Neuronal stem cell (in vitro differentiated cells): ENCODE data around the gene PTPRE.
A peak's percentile ranks its signal among the peaks of the same experiment; 100 is the strongest.

Source experiments
- DNase-seq: peaks from one replicate; pipeline ENCODE4 v3.0.0-alpha.2; 2013; ENCODE audit warnings: low spot score
- H2AFZ ChIP-seq: one replicate; pipeline ENCODE4 v1.6.1; 2013; ENCODE audit warnings: mild to moderate bottlenecking, low read length, inconsistent platforms
- H2AK5ac ChIP-seq: 2 replicates; pipeline ENCODE4 v1.6.1; 2013; ENCODE audit warnings: low read depth, mild to moderate bottlenecking, inconsistent platforms, low read length, moderate library complexity, mixed read lengths
- H2BK120ac ChIP-seq: 2 replicates; pipeline ENCODE4 v1.6.1; 2013; ENCODE audit warnings: low read depth, mild to moderate bottlenecking, inconsistent platforms, low read length, moderate library complexity, mixed read lengths
- H2BK12ac ChIP-seq: one replicate; pipeline ENCODE4 v1.6.1; 2013; ENCODE audit warnings: low read length, inconsistent platforms
- H2BK15ac ChIP-seq: 2 replicates; pipeline ENCODE4 v1.6.1; 2013; ENCODE audit warnings: mild to moderate bottlenecking, low read length, inconsistent platforms, mixed read lengths
- H2BK5ac ChIP-seq: one replicate; pipeline ENCODE4 v1.6.1; 2013; ENCODE audit warnings: inconsistent platforms, mild to moderate bottlenecking, low read length, moderate library complexity
- H3K14ac ChIP-seq: one replicate; pipeline ENCODE4 v1.6.1; 2013; ENCODE audit warnings: low read length, inconsistent platforms
- H3K18ac ChIP-seq: 2 replicates; pipeline ENCODE4 v1.6.1; 2013; ENCODE audit warnings: low read length, inconsistent platforms
- H3K23ac ChIP-seq: 2 replicates; pipeline ENCODE4 v1.6.1; 2013; ENCODE audit warnings: low read depth, mild to moderate bottlenecking, mixed read lengths, low read length, inconsistent platforms; ENCODE audit not compliant: poor library complexity
- H3K27ac ChIP-seq: replicated peaks from 3 replicates; pipeline ENCODE4 v1.5.1; 2013; ENCODE audit warnings: low read length, inconsistent platforms
- H3K27me3 ChIP-seq, 3 experiments: 2 replicates each; pipeline ENCODE4 v1.6.1; 2013; ENCODE audit warnings: low read length in 3 of 3, mild to moderate bottlenecking in 2 of 3, inconsistent platforms in 1 of 3, low read depth in 1 of 3, mixed read lengths in 1 of 3, moderate library complexity in 1 of 3; ENCODE audit not compliant: control insufficient read depth in 3 of 3, insufficient read depth in 3 of 3
- H3K36me3 ChIP-seq, 2 donors: replicated peaks in 1 of 2; 2 replicates each; pipeline ENCODE4 v1.6.1; 2013; ENCODE audit warnings: low read length in 2 of 2; ENCODE audit not compliant: control insufficient read depth in 2 of 2, insufficient read depth in 2 of 2
- H3K4ac ChIP-seq: 2 replicates; pipeline ENCODE4 v1.6.1; 2013; ENCODE audit warnings: inconsistent platforms, mild to moderate bottlenecking, low read length, moderate library complexity
- H3K4me1 ChIP-seq, 2 donors: 1 replicate in 1 of 2; 2 replicates in 1 of 2; pipeline ENCODE4 v1.6.1; 2013; ENCODE audit warnings: low read length in 2 of 2, low read depth in 1 of 2; ENCODE audit not compliant: control insufficient read depth in 2 of 2, insufficient read depth in 1 of 2
- H3K4me2 ChIP-seq: one replicate; pipeline ENCODE4 v1.6.1; 2013; ENCODE audit warnings: mild to moderate bottlenecking, low read length, inconsistent platforms; ENCODE audit not compliant: insufficient read depth, poor library complexity, severe bottlenecking
- H3K4me3 ChIP-seq, 2 donors: 2 replicates each; pipeline ENCODE4 v1.5.1; 2013; ENCODE audit warnings: low read length in 2 of 2, mild to moderate bottlenecking in 2 of 2, inconsistent platforms in 1 of 2, moderate library complexity in 1 of 2
- H3K79me1 ChIP-seq: one replicate; pipeline ENCODE4 v1.6.1; 2013; ENCODE audit warnings: low read depth, mild to moderate bottlenecking, inconsistent platforms, low read length, moderate library complexity
- H3K9ac ChIP-seq: one replicate; pipeline ENCODE4 v1.6.1; 2013; ENCODE audit warnings: mild to moderate bottlenecking, low read depth, low read length, inconsistent platforms; ENCODE audit not compliant: poor library complexity
- H3K9me3 ChIP-seq, 2 donors: replicated peaks in 1 of 2; 2 replicates each; pipeline versions ENCODE3 to v1.6.1; 2013; ENCODE audit warnings: low read length in 2 of 2, mild to moderate bottlenecking in 2 of 2, inconsistent platforms in 1 of 2, low read depth in 1 of 2, mixed read lengths in 1 of 2, moderate library complexity in 1 of 2; ENCODE audit not compliant: control insufficient read depth in 2 of 2, insufficient read depth in 1 of 2
- H4K8ac ChIP-seq: one replicate; pipeline ENCODE4 v1.6.1; 2013; ENCODE audit warnings: low read depth, mild to moderate bottlenecking, inconsistent platforms, low read length, moderate library complexity
- H4K91ac ChIP-seq: one replicate; pipeline ENCODE4 v1.6.1; 2013; ENCODE audit warnings: low read length, low read depth, mild to moderate bottlenecking, inconsistent platforms; ENCODE audit not compliant: poor library complexity
- WGBS, 2 donors: extraction: QIAGEN DNeasy Blood & Tissue Kit; methylation state at CpG; one replicate each; pipeline ENCODE4 v1.1.7; 2013; ENCODE audit warnings: missing lambda C conversion rate in 2 of 2, mixed read lengths in 1 of 2; ENCODE audit not compliant: insufficient read length in 2 of 2, insufficient replicate concordance in 1 of 2; ENCODE audit errors: extremely low coverage in 2 of 2; 5-methylcytosine and 5-hydroxymethylcytosine counted together

PTPRE gene

DNA sequence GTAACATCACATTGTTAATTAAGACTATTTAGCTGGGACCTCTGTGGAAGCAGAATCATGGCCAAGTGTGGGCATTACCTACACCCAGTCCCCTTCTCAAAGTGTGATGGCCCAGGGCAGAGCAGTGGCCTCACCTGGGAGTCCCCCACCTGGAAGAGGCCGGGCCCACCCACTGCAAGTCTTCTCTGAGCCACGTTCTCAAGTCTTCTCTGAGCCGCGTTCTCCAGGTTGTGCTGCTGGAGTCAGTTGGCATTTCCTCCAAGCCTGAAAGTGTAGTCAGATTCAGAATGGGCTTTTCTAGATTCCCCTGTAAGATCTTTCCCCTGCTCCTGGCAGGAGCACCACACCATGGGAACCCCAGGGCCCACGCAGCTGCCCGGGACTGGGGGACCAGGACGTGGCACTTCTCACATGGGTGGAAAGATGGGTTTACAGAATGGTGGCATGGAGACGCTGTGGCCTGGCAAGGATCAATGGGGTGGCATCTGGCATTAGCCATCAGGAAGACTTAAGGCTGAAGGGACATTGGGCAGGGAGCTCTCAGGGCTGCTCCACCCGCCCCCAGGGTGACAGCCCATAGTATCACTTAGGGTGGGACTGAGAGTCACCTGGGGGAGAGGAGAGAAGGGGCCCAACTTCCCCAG lies 151.3 kb downstream of the PTPRE start:
- no peak overlapping the region for H3K18ac ChIP-seq
- no peak overlapping the region for H3K4me3 ChIP-seq
- no peak overlapping the region for H4K91ac ChIP-seq
- peaks cover 4 to 10% of the 10 kb centered on the region in 2 donors for H3K4me1 ChIP-seq
- no peak overlapping the region for H3K9ac ChIP-seq
- H2AFZ ChIP-seq: no peak overlapping the region
- H2BK12ac ChIP-seq: no peak overlapping the region
- no peak for DNase-seq
- H3K4ac ChIP-seq: no peak overlapping the region
- no peak overlapping the region for H3K14ac ChIP-seq
- no peaks in the 10 kb centered on the region for H3K79me1 ChIP-seq
- no peak overlapping the region for H4K8ac ChIP-seq
- WGBS, 2 donors: no CpG with 5 or more reads among the region's 9 CpGs
- no peak overlapping the region for H2BK120ac ChIP-seq
- no peak overlapping the region for H3K27ac ChIP-seq
- no peaks in the 10 kb centered on the region for H3K9me3 ChIP-seq
- no peak overlapping the region for H3K4me2 ChIP-seq
- no peak overlapping the region for H2AK5ac ChIP-seq
- no peak overlapping the region for H3K23ac ChIP-seq
- H2BK15ac ChIP-seq: no peak overlapping the region
- peaks cover 0 to 3% of the 10 kb centered on the region in 2 donors for H3K36me3 ChIP-seq
- no peaks in the 10 kb centered on the region for H3K27me3 ChIP-seq
- H2BK5ac ChIP-seq: no peak overlapping the region

DNA sequence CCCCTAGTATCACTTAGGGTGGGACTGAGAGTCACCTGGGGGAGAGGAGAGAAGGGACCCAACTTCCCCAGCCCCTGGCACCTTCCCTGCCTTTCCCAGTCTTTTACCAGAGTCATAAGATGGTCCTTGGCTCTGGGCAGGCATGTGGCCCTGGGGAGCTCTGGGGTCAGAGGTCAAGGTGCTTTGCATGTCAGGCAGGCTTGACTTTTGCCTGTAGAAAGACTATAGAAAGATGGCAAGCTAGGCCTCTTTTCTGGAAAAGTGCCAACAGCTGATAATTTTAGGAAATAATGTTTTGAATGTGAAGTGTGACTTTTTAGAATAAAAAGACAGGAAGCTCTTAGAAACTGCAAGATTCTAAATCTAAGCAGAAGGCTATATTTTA lies 151.8 kb downstream of the PTPRE start:
- Histone ChIP-seq H3K9me3 (no peaks in the 10 kb centered on the region), H2BK12ac (no peak overlapping the region)

DNA sequence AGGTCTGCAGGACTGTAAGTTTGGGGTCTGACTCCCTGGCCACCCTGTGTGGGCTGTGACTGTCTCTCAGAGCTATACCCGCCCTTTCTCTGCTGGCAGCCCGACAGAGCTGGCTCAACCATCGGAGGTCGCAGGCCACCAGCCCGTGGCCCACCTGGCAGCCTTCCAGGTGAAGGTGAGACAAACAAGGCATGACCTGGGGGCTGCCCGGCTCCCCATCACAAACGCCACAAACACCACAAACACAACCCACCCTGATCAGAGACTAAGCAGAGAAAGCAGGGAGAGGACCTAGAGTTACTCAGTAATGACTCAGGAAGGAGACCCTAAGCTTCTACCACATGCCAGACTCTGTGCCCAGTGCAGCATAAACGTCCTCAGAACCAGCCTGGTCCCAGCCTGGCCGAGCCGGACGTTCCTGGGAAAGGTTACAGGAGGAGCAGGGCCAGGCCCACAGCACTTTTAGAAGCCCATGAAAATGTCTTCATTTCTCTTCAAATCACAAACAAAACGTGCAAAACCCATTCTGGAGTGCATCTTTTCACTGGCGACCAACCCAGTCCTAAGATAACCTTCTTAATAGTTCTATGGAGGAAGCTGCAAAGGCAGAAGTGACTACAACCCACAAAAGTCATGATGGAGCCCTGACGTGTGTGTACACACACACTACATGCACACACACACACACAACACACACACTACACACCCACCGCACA lies 152.5 kb downstream of the PTPRE start:
- H2BK120ac ChIP-seq: no peak overlapping the region
- H3K14ac ChIP-seq: no peak overlapping the region
- no peak overlapping the region for H2BK5ac ChIP-seq
- no peak overlapping the region for H3K4ac ChIP-seq
- WGBS, 2 donors: 100% methylated on average over 1 of the region's 15 CpGs; no CpG with 5 or more reads in 1 of the 2 donors
- H3K9me3 ChIP-seq: no peaks in the 10 kb centered on the region
- no peak overlapping the region for H3K4me2 ChIP-seq
- H3K18ac ChIP-seq: no peak overlapping the region
- H3K9ac ChIP-seq: no peak overlapping the region
- no peak for DNase-seq
- H2AK5ac ChIP-seq: no peak overlapping the region
- no peaks in the 10 kb centered on the region for H3K79me1 ChIP-seq
- H3K27me3 ChIP-seq: no peaks in the 10 kb centered on the region
- peaks cover 0 to 3% of the 10 kb centered on the region in 2 donors for H3K36me3 ChIP-seq
- H2BK15ac ChIP-seq: no peak overlapping the region
- H4K8ac ChIP-seq: no peak overlapping the region
- H2AFZ ChIP-seq: no peak overlapping the region
- no peak overlapping the region for H4K91ac ChIP-seq
- no peak overlapping the region for H2BK12ac ChIP-seq
- H3K4me3 ChIP-seq: peak overlapping the region in 1 of 2 donors; percentile 42
- H3K27ac ChIP-seq: no peak overlapping the region
- no peak overlapping the region for H3K23ac ChIP-seq
- H3K4me1 ChIP-seq: peaks cover 9 to 18% of the 10 kb centered on the region in 2 donors

More for the DNA sequence above, 151.8 kb downstream of the PTPRE start:
- peaks cover 8 to 13% of the 10 kb centered on the region in 2 donors for H3K4me1 ChIP-seq
- H3K4me2 ChIP-seq: no peak overlapping the region
- H2AK5ac ChIP-seq: no peak overlapping the region
- H3K27ac ChIP-seq: no peak overlapping the region
- H3K4me3 ChIP-seq: no peak overlapping the region
- no peak overlapping the region for H2BK120ac ChIP-seq
- no peak overlapping the region for H3K4ac ChIP-seq
- H2AFZ ChIP-seq: no peak overlapping the region
- no peaks in the 10 kb centered on the region for H3K27me3 ChIP-seq
- no peaks in the 10 kb centered on the region for H3K79me1 ChIP-seq
- no peak overlapping the region for H3K14ac ChIP-seq
- H4K91ac ChIP-seq: no peak overlapping the region
- no peak overlapping the region for H4K8ac ChIP-seq
- no peak for DNase-seq
- no peak overlapping the region for H2BK5ac ChIP-seq
- H3K23ac ChIP-seq: no peak overlapping the region
- peaks cover 0 to 3% of the 10 kb centered on the region in 2 donors for H3K36me3 ChIP-seq
- no peak overlapping the region for H3K18ac ChIP-seq
- H3K9ac ChIP-seq: no peak overlapping the region
- no peak overlapping the region for H2BK15ac ChIP-seq

DNA sequence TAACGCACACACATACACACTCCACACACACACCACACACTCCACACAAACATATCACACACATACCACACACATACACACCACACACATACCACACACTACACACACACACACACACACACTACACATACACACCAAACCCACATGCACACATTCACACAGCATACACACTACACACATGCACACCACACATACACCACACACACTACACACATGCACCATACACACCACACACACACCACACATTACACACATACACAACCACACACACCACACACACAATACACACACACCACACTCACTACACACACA lies 153.0 kb downstream of the PTPRE start:
- H3K4me3 ChIP-seq: peak overlapping the region in 1 of 2 donors; percentile 42
- DNase-seq: no peak
- no peak overlapping the region for H2BK120ac ChIP-seq
- no peak overlapping the region for H3K9ac ChIP-seq
- no peaks in the 10 kb centered on the region for H3K27me3 ChIP-seq
- H3K14ac ChIP-seq: no peak overlapping the region
- WGBS, 2 donors: 100% methylated on average over 1 of the region's 1 CpG; no CpG with 5 or more reads in 1 of the 2 donors
- H2BK15ac ChIP-seq: no peak overlapping the region
- no peaks in the 10 kb centered on the region for H3K9me3 ChIP-seq
- H3K18ac ChIP-seq: no peak overlapping the region
- no peaks in the 10 kb centered on the region for H3K79me1 ChIP-seq
- no peak overlapping the region for H2AK5ac ChIP-seq
- H3K27ac ChIP-seq: no peak overlapping the region
- H4K91ac ChIP-seq: peak overlapping the region; percentile 38
- H3K4me2 ChIP-seq: no peak overlapping the region
- H3K4ac ChIP-seq: peak overlapping the region; percentile 54
- no peak overlapping the region for H3K23ac ChIP-seq
- no peak overlapping the region for H2AFZ ChIP-seq
- H4K8ac ChIP-seq: no peak overlapping the region
- peaks cover 9 to 18% of the 10 kb centered on the region in 2 donors for H3K4me1 ChIP-seq
- H2BK5ac ChIP-seq: no peak overlapping the region
- peaks cover 0 to 3% of the 10 kb centered on the region in 2 donors for H3K36me3 ChIP-seq
- H2BK12ac ChIP-seq: no peak overlapping the region
